Measurements from ENCODE around the gene SRPK2.

SRPK2 gene

GRCh38 chr7:105067691-105068090 lies 321.0 kb downstream of the SRPK2 start:
- DNase-seq: no peak

Measured in stimulated activated CD4-positive, alpha-beta T cell treated with anti-CD3 and anti-CD28 coated beads, Interleukin-15, amount 100 ng/mL, for 24 hours (primary cell).